SK-N-SH treated with all-trans-retinoic acid at 6 μM for 48 hours (cell line): ENCODE data around the gene LRMDA.

Experiments
- GLIS3 ChIP-seq: fragments of 250-450 bp; sonication (Bioruptor Pico); IDR thresholded peaks from 2 replicates; pipeline ENCODE4 v1.5.0; 2020; ENCODE audit warnings: mild to moderate bottlenecking, moderate library complexity
- ISL1 ChIP-seq: fragments of 250-450 bp; sonication (Bioruptor Pico); IDR thresholded peaks from 2 replicates; pipeline ENCODE4 v2.1.2; 2022; ENCODE audit warnings: mild to moderate bottlenecking, moderate library complexity
- SNAI2 ChIP-seq: fragments of 250-450 bp; sonication (Bioruptor Pico); IDR thresholded peaks from 2 replicates; pipeline ENCODE4 v1.5.0; 2020; ENCODE audit warnings: mild to moderate bottlenecking, moderate library complexity
- TCF4 ChIP-seq: fragments of 250-450 bp; sonication (Bioruptor Pico); IDR thresholded peaks from 2 replicates; pipeline ENCODE4 v1.8.0; 2021; ENCODE audit warnings: mild to moderate bottlenecking, moderate library complexity, borderline replicate concordance
- ZFP3 ChIP-seq: fragments of 250-450 bp; sonication (Bioruptor Pico); IDR thresholded peaks from 2 replicates; pipeline ENCODE4 v1.5.0; 2020; ENCODE audit warnings: mild to moderate bottlenecking, moderate library complexity
- ZFP30 ChIP-seq: fragments of 450-650 bp; formaldehyde crosslinking; IDR thresholded peaks from 2 replicates; pipeline ENCODE4 v1.5.0; 2022; ENCODE audit warnings: mild to moderate bottlenecking, moderate library complexity
- ZNF565 ChIP-seq: fragments of 450-650 bp; formaldehyde crosslinking; conservative IDR thresholded peaks from 2 replicates; pipeline ENCODE4 v1.5.0; 2020; ENCODE audit warnings: low read depth, mild to moderate bottlenecking, moderate library complexity
- ZNF8 ChIP-seq: fragments of 450-650 bp; formaldehyde crosslinking; IDR thresholded peaks from 2 replicates; pipeline ENCODE4 v1.5.0; 2020; ENCODE audit warnings: mild to moderate bottlenecking, moderate library complexity
- TF ChIP-seq, protein P1 (sequence below): fragments of 250-450 bp; sonication (Bioruptor Pico); IDR thresholded peaks from 2 replicates; pipeline ENCODE4 v1.8.0; 2020; ENCODE audit warnings: mild to moderate bottlenecking, moderate library complexity, borderline replicate concordance
- TF ChIP-seq, protein P2 (sequence below): fragments of 250-450 bp; sonication (Bioruptor Pico); IDR thresholded peaks from 2 replicates; pipeline ENCODE4 v1.5.1; 2020; ENCODE audit warnings: low read depth, mild to moderate bottlenecking, moderate library complexity
- TF ChIP-seq, protein P3 (sequence below): fragments of 250-450 bp; sonication (Bioruptor Pico); IDR thresholded peaks from 2 replicates; pipeline ENCODE4 v1.5.1; 2021; ENCODE audit warnings: mild to moderate bottlenecking, moderate library complexity

DNA sequence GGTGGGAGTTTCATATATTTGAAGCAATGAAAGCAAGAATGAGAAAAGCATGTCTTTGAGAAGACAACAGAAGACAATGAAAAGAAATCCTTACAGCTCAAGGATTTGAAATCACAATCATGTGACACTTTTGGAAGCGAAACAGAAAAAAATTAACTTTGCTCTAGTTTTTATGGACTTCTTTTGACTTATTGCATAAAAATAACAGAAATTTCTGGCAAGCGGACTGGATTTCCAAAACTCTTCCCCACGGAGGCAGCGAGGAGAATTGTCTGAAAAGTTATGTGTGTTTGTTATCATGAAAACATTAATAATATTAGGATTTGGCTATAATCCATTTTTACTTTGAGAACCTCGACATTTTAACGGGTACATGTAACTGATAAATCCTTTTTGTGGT is 223.3 kb downstream of the LRMDA start:
- TF ChIP-seq, protein P1, sequence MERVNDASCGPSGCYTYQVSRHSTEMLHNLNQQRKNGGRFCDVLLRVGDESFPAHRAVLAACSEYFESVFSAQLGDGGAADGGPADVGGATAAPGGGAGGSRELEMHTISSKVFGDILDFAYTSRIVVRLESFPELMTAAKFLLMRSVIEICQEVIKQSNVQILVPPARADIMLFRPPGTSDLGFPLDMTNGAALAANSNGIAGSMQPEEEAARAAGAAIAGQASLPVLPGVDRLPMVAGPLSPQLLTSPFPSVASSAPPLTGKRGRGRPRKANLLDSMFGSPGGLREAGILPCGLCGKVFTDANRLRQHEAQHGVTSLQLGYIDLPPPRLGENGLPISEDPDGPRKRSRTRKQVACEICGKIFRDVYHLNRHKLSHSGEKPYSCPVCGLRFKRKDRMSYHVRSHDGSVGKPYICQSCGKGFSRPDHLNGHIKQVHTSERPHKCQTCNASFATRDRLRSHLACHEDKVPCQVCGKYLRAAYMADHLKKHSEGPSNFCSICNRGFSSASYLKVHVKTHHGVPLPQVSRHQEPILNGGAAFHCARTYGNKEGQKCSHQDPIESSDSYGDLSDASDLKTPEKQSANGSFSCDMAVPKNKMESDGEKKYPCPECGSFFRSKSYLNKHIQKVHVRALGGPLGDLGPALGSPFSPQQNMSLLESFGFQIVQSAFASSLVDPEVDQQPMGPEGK (CRISPR knock-in tag) = no peak
- TF ChIP-seq ZFP30 (no peak), GLIS3 (CRISPR knock-in tag) (no peak), ISL1 (CRISPR knock-in tag) (no peak), ZFP3 (CRISPR knock-in tag) (no peak), ZNF8 (CRISPR knock-in tag) (no peak), ZNF565 (CRISPR knock-in tag) (no peak), TCF4 (no peak), SNAI2 (CRISPR knock-in tag) (no peak)
- TF ChIP-seq, protein P2, sequence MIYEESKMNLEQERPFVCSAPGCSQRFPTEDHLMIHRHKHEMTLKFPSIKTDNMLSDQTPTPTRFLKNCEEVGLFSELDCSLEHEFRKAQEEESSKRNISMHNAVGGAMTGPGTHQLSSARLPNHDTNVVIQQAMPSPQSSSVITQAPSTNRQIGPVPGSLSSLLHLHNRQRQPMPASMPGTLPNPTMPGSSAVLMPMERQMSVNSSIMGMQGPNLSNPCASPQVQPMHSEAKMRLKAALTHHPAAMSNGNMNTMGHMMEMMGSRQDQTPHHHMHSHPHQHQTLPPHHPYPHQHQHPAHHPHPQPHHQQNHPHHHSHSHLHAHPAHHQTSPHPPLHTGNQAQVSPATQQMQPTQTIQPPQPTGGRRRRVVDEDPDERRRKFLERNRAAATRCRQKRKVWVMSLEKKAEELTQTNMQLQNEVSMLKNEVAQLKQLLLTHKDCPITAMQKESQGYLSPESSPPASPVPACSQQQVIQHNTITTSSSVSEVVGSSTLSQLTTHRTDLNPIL (CRISPR knock-in tag) = no peak
- TF ChIP-seq, protein P3, sequence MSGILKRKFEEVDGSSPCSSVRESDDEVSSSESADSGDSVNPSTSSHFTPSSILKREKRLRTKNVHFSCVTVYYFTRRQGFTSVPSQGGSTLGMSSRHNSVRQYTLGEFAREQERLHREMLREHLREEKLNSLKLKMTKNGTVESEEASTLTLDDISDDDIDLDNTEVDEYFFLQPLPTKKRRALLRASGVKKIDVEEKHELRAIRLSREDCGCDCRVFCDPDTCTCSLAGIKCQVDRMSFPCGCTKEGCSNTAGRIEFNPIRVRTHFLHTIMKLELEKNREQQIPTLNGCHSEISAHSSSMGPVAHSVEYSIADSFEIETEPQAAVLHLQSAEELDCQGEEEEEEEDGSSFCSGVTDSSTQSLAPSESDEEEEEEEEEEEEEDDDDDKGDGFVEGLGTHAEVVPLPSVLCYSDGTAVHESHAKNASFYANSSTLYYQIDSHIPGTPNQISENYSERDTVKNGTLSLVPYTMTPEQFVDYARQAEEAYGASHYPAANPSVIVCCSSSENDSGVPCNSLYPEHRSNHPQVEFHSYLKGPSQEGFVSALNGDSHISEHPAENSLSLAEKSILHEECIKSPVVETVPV = no peak
